ENCODE data around the gene TRAPPC2L. TPM values are rescaled to one million over a fixed set of nuclear protein-coding genes. Genes with fewer than 3 reads are reported as not detected.

Gene TRAPPC2L
- total and polyA plus RNA-seq, 2 experiments from 2014 or later: 58.7 to 215 TPM

- no peak for DNase-seq (ENCODE audit: low spot score)
Observed at GRCh38 chr16:88853325-88853941, 3.5 kb upstream of the TRAPPC2L start.

GRCh38 chr16:88854306-88855111 lies 2.4 kb upstream of the TRAPPC2L start:
- Histone ChIP-seq H3K4me2 (no peak overlapping the region), H3K4me1 (ENCODE audit: insufficient read depth) (peaks cover 11% of the 10 kb centered on the region), H3K27me3 (no peaks in the 10 kb centered on the region), H3K36me3 (replicated peaks; ENCODE audit: insufficient read depth, low read depth) (no peaks in the 10 kb centered on the region), H3K4me3 (no peak overlapping the region), H3K9me3 (ENCODE audit: low read depth) (no peaks in the 10 kb centered on the region), H3K9me2 (replicated peaks; ENCODE audit: insufficient read depth) (no peaks in the 10 kb centered on the region), H3K79me2 (peaks cover 27% of the 10 kb centered on the region), H2AFZ (no peak overlapping the region), H3K27ac (no peak overlapping the region), H4K20me1 (ENCODE audit: insufficient read depth, poor library complexity, severe bottlenecking) (peaks cover 3% of the 10 kb centered on the region)
- TF ChIP-seq EZH2phosphoT487 (IDR thresholded peaks at IDR 0.05; ENCODE audit: low read depth, severe bottlenecking, unreplicated experiment) (no peak), EZH2 (IDR thresholded peaks at IDR 0.05; ENCODE audit: borderline replicate concordance) (no peak)
- TF ChIP-seq, protein P1, sequence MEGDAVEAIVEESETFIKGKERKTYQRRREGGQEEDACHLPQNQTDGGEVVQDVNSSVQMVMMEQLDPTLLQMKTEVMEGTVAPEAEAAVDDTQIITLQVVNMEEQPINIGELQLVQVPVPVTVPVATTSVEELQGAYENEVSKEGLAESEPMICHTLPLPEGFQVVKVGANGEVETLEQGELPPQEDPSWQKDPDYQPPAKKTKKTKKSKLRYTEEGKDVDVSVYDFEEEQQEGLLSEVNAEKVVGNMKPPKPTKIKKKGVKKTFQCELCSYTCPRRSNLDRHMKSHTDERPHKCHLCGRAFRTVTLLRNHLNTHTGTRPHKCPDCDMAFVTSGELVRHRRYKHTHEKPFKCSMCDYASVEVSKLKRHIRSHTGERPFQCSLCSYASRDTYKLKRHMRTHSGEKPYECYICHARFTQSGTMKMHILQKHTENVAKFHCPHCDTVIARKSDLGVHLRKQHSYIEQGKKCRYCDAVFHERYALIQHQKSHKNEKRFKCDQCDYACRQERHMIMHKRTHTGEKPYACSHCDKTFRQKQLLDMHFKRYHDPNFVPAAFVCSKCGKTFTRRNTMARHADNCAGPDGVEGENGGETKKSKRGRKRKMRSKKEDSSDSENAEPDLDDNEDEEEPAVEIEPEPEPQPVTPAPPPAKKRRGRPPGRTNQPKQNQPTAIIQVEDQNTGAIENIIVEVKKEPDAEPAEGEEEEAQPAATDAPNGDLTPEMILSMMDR (IDR thresholded peaks at IDR 0.05; ENCODE audit: poor library complexity): no peak
- WGBS (ENCODE audit: low lambda C conversion rate, missing lambda C conversion rate): 87% methylated on average over 18 of the region's 20 CpGs
- DNase-seq (ENCODE audit: low spot score): no peak

More at GRCh38 chr16:88853325-88853941, 3.5 kb upstream of the TRAPPC2L start:
- H3K36me3 ChIP-seq (replicated peaks; ENCODE audit: insufficient read depth, low read depth): no peaks in the 10 kb centered on the region
- peaks cover 3% of the 10 kb centered on the region for H4K20me1 ChIP-seq (ENCODE audit: insufficient read depth, poor library complexity, severe bottlenecking)
- H3K9me3 ChIP-seq (ENCODE audit: low read depth): no peaks in the 10 kb centered on the region
- no peaks in the 10 kb centered on the region for H3K27me3 ChIP-seq
- H3K9me2 ChIP-seq (replicated peaks; ENCODE audit: insufficient read depth): no peaks in the 10 kb centered on the region
- peaks cover 20% of the 10 kb centered on the region for H3K79me2 ChIP-seq
- no peak overlapping the region for H3K4me2 ChIP-seq
- peaks cover 10% of the 10 kb centered on the region for H3K4me1 ChIP-seq (ENCODE audit: insufficient read depth)
- H3K4me3 ChIP-seq: no peak overlapping the region
- TF ChIP-seq, protein P1 (IDR thresholded peaks at IDR 0.05; ENCODE audit: poor library complexity): no peak
- TF ChIP-seq EZH2 (IDR thresholded peaks at IDR 0.05; ENCODE audit: borderline replicate concordance) (no peak), EZH2phosphoT487 (IDR thresholded peaks at IDR 0.05; ENCODE audit: low read depth, severe bottlenecking, unreplicated experiment) (no peak)
- 93% methylated on average over 17 of the region's 17 CpGs for WGBS (ENCODE audit: low lambda C conversion rate, missing lambda C conversion rate)
- H2AFZ ChIP-seq: no peak overlapping the region
- no peak overlapping the region for H3K27ac ChIP-seq

DNA sequence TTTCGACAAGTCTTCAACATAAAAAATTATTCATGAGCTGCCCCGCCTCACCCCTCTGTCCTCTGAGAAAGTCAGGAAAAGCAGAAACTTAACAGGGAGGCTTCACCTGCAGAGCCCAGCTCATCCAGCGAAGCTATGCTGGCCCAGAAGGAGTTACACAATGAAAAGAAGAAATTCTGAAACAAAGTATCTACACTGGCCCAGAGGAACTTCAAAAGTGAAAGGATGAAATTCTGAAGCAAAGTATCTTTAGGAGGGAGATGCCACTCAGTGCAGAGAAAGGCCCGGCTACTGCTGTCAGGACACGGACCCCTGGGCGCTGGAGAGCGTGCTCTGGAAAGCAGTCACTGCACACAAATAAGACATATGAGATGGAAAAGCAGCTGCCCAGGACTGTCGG lies 1.8 kb upstream of the TRAPPC2L start:
- H3K36me3 ChIP-seq (replicated peaks; ENCODE audit: insufficient read depth, low read depth): no peaks in the 10 kb centered on the region
- no peaks in the 10 kb centered on the region for H3K27me3 ChIP-seq
- TF ChIP-seq EZH2 (IDR thresholded peaks at IDR 0.05; ENCODE audit: borderline replicate concordance): no peak
- TF ChIP-seq, protein P1 (IDR thresholded peaks at IDR 0.05; ENCODE audit: poor library complexity): no peak
- no peak for TF ChIP-seq EZH2phosphoT487 (IDR thresholded peaks at IDR 0.05; ENCODE audit: low read depth, severe bottlenecking, unreplicated experiment)
- H2AFZ ChIP-seq: no peak overlapping the region
- no peak for DNase-seq (ENCODE audit: low spot score)
- H3K9me2 ChIP-seq (replicated peaks; ENCODE audit: insufficient read depth): no peaks in the 10 kb centered on the region
- peaks cover 3% of the 10 kb centered on the region for H4K20me1 ChIP-seq (ENCODE audit: insufficient read depth, poor library complexity, severe bottlenecking)
- peaks cover 11% of the 10 kb centered on the region for H3K4me1 ChIP-seq (ENCODE audit: insufficient read depth)
- H3K4me2 ChIP-seq: peak overlapping the region; percentile 98
- H3K9me3 ChIP-seq (ENCODE audit: low read depth): no peaks in the 10 kb centered on the region
- 95% methylated on average over 8 of the region's 8 CpGs for whole genome bisulfite sequencing (ENCODE audit: low lambda C conversion rate, missing lambda C conversion rate)
- H3K4me3 ChIP-seq: no peak overlapping the region
- H3K27ac ChIP-seq: no peak overlapping the region
- H3K79me2 ChIP-seq: peaks cover 27% of the 10 kb centered on the region

Data from hepatocyte (in vitro differentiated cells).